Adrenal gland (tissue), 5 donors: Measurements from ENCODE around the gene MBOAT1.

Source experiments
- POLR2A ChIP-seq, 2 donors: fragments of 450-650 bp; IDR thresholded peaks; one replicate each; pipeline ENCODE4 v1.6.1; 2017; ENCODE audit warnings: antibody characterized with exemption in 2 of 2, mild to moderate bottlenecking in 2 of 2, moderate library complexity in 1 of 2
- TF ChIP-seq, protein P1 (sequence below), 6 experiments: fragments of 450-650 bp in 4 of 6; fragments of 200-600 bp in 2 of 6; sonication (generic) in 1 of 6; IDR thresholded peaks; 1 replicate in 5 of 6; 2 replicates in 1 of 6; pipeline versions ENCODE4 v1.5.1 to v1.8.0; 2016 to 2021; ENCODE audit warnings: antibody characterized with exemption in 6 of 6, mild to moderate bottlenecking in 2 of 6, moderate library complexity in 1 of 6
- donor health status: DM: no; HTN: no; CAD: no.

DNA sequence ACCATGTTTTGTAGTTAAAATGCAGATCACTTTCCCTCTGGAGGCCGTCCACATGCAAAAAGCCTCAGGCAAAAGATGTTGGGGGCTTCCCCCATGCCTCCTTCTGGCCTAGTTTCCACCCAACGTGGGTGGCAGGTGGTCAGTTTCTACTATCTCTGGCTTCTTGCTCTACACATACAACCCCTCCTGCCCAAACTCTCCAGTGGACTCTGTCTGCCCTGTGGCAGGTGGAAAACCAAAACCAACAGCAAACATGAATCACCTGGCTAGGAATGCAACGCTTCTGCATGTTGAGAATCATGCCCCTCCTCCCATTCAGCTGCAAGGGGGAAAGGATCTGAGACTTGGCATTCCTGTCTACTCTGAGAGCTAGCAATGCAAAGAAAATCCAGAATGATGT is 94.8 kb downstream of the MBOAT1 start:
- TF ChIP-seq, protein P1, sequence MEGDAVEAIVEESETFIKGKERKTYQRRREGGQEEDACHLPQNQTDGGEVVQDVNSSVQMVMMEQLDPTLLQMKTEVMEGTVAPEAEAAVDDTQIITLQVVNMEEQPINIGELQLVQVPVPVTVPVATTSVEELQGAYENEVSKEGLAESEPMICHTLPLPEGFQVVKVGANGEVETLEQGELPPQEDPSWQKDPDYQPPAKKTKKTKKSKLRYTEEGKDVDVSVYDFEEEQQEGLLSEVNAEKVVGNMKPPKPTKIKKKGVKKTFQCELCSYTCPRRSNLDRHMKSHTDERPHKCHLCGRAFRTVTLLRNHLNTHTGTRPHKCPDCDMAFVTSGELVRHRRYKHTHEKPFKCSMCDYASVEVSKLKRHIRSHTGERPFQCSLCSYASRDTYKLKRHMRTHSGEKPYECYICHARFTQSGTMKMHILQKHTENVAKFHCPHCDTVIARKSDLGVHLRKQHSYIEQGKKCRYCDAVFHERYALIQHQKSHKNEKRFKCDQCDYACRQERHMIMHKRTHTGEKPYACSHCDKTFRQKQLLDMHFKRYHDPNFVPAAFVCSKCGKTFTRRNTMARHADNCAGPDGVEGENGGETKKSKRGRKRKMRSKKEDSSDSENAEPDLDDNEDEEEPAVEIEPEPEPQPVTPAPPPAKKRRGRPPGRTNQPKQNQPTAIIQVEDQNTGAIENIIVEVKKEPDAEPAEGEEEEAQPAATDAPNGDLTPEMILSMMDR (IDR thresholded peaks at IDR 0.05), result no peak
- no peak for TF ChIP-seq POLR2A (IDR thresholded peaks at IDR 0.05)
